ENCODE data around the gene C3. TPM values are rescaled to one million over a fixed set of nuclear protein-coding genes. Genes with fewer than 3 reads are reported as not detected.
"Not testable (repeated sequence)": the region's sequence is repeated elsewhere in the genome, so short reads cannot be mapped to it uniquely, and the experiment has no call there.

C3 gene
- total RNA-seq, 1 experiment from 2014 or later: not detected

DNA sequence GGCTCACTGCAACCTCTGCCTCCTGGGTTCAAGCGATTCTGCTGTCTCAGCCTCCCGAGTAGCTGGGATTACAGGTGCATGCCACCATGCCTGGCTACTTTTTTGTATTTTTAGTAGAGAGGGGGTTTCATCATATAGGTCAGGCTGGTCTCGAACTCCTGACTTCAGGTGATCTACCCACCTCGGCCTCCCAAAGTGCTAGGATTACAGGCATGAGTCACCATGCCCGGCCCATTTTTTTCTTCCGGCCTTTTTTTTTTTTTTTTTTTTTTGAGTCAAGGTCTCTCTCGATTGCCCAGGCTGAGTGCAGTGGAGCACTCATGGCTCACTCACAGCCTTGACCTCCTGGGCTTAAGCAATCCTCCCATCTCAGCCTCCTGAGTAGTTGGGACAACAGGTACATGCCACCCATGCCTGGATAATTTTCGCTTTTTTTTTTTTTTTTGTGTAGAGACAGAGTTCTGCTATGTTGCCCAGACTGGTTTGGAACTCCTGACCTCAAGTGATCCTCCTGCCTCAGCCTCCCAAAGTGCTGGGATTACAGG, 41.9 kb upstream of the C3 start:
- not testable (repeated sequence) for H3K4me3 ChIP-seq (ENCODE audit: low read length)

DNA sequence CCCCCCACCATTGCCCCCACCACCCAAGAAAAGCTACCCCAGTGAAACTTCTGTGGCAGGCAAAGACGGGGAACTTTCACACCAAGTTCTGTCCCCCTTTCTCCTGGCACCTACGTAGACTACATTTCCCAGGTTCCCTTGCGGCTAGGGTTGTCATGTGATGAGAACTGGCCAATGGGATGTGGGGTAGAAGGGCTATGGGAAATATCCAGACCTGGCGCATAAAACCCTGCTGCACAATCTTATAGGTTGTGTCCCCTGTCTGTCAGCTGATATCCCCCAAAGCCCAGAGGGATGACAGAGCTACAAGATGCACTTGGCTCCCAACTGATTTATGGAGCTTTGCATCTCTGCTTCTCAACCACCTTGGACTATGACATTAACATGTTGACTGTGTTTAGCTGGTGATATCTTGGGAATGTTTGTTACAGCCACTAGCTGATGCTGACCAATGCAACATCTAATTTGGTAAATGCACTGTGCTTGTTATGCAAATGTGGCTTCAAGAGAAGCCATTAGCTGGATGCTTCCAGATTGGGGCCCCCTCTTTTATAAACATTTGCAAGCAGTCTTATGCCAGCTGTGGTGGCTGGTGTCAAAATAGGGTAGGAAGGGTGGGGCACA, 40.7 kb upstream of the C3 start:
- no peaks in the 10 kb centered on the region for H4K20me1 ChIP-seq (ENCODE audit: insufficient read depth, low read depth, low read length)
- no peaks in the 10 kb centered on the region for H3K9me3 ChIP-seq (ENCODE audit: low read length)
- H2AFZ ChIP-seq (ENCODE audit: low read length): peak overlapping the region; percentile 10; the same call in 1 of the 2 replicates
- H3K9me2 ChIP-seq (replicated peaks; ENCODE audit: insufficient read depth, low read length): no peaks in the 10 kb centered on the region
- peak; percentile 87 for DNase-seq
- H3K27me3 ChIP-seq (ENCODE audit: low read length): no peaks in the 10 kb centered on the region
- H3K27ac ChIP-seq (ENCODE audit: low read length): no peak overlapping the region
- no peaks in the 10 kb centered on the region for H3K36me3 ChIP-seq (ENCODE audit: insufficient read depth, low read length)
- H3K4me2 ChIP-seq (ENCODE audit: low read depth, low read length, poor library complexity, severe bottlenecking): no peak overlapping the region
- H3K4me3 ChIP-seq (ENCODE audit: low read length): no peak overlapping the region
- no peaks in the 10 kb centered on the region for H3K79me2 ChIP-seq (ENCODE audit: low read length)
- H3K9ac ChIP-seq (ENCODE audit: low read length): no peak overlapping the region
- H3K4me1 ChIP-seq (ENCODE audit: low read length): peaks cover 6% of the 10 kb centered on the region

More for the DNA sequence above, 41.9 kb upstream of the C3 start:
- DNase-seq; H2AFZ ChIP-seq (ENCODE audit: low read length); H3K79me2 ChIP-seq (ENCODE audit: low read length); H3K9me2 ChIP-seq (replicated peaks; ENCODE audit: insufficient read depth, low read length); H3K36me3 ChIP-seq (ENCODE audit: insufficient read depth, low read length); H3K27me3 ChIP-seq (ENCODE audit: low read length); H3K27ac ChIP-seq (ENCODE audit: low read length); H3K4me2 ChIP-seq (ENCODE audit: low read depth, low read length, poor library complexity, severe bottlenecking); H4K20me1 ChIP-seq (ENCODE audit: insufficient read depth, low read depth, low read length); H3K9ac ChIP-seq (ENCODE audit: low read length); H3K9me3 ChIP-seq (ENCODE audit: low read length): not testable (repeated sequence)
- peaks cover 17% of the 10 kb centered on the region for H3K4me1 ChIP-seq (ENCODE audit: low read length)

DNA sequence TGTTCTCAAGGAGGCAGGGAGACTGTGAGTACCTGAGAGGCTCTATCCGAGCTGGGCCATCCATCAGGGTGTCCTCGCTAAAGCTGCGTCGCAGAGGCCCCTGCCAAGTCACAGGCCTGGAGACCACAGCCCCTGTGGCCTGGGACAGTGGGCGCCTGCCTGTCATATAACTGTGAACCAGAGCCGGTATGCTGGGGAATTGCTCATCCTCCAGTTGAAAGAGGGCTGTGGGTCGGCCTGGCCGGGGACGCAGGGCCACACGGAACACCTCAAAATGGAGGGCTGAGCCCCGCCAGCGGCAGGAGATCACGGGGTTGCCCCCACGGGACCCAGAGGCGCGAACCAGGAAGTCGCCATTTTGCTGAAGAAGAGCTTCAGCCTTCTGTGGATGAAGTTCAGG, 40.2 kb upstream of the C3 start:
- H3K27me3 ChIP-seq (ENCODE audit: low read length): no peaks in the 10 kb centered on the region
- no peak overlapping the region for H3K4me3 ChIP-seq (ENCODE audit: low read length)
- H3K9me2 ChIP-seq (replicated peaks; ENCODE audit: insufficient read depth, low read length): no peaks in the 10 kb centered on the region
- no peaks in the 10 kb centered on the region for H3K9me3 ChIP-seq (ENCODE audit: low read length)
- H4K20me1 ChIP-seq (ENCODE audit: insufficient read depth, low read depth, low read length): no peaks in the 10 kb centered on the region
- no peaks in the 10 kb centered on the region for H3K36me3 ChIP-seq (ENCODE audit: insufficient read depth, low read length)
- DNase-seq: no peak
- no peak overlapping the region for H3K4me2 ChIP-seq (ENCODE audit: low read depth, low read length, poor library complexity, severe bottlenecking)
- no peak overlapping the region for H3K27ac ChIP-seq (ENCODE audit: low read length)
- H3K9ac ChIP-seq (ENCODE audit: low read length): no peak overlapping the region
- peak overlapping the region; percentile 10; the same call in 1 of the 2 replicates for H2AFZ ChIP-seq (ENCODE audit: low read length)
- H3K4me1 ChIP-seq (ENCODE audit: low read length): 0 out of 2 replicates have a peak, but pooled peaks cover under 1% of the 10 kb centered on the region
- no peaks in the 10 kb centered on the region for H3K79me2 ChIP-seq (ENCODE audit: low read length)

DNA sequence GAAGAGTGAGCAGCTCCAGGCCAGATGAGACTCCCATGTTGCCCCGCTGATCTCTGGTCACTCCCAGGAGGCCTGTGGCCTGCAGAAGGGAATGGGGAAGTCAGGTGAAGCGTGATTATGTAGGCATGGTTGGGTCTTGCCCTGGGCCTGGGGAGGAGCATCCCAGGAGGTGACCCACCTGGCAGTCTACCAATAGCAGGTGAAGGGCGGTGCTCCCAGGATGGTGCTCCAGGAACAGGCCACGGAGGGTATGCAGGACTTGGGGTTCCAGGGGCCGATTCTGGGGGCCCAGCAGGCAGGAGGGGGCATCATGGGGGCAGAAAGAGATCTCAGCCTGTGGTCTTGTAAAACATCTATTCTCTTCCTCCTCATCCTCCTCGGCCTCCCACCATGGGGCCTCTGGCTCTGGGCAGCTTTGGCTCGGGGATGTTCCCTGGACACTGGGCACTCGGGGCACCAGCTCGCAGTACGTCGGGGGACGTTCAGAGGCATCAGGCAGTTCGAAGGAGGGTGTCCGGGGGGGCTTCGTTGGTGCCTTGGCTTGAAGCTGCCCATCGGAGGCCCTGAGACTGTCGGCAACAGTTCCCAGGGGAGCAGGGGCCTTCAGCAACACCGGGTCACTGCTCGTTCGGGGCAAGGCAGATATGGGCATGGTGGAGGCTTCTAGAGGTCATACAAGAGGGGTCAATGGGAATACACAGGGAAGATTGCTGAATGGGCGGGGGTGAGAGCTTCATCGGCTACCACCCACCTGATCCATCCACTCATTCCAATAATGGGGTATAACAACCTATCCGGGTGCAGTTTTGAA, 34.4 kb upstream of the C3 start:
- no peaks in the 10 kb centered on the region for H3K9me2 ChIP-seq (replicated peaks; ENCODE audit: insufficient read depth, low read length)
- H3K4me2 ChIP-seq (ENCODE audit: low read depth, low read length, poor library complexity, severe bottlenecking): no peak overlapping the region
- H3K27ac ChIP-seq (ENCODE audit: low read length): no peak overlapping the region
- no peaks in the 10 kb centered on the region for H3K36me3 ChIP-seq (ENCODE audit: insufficient read depth, low read length)
- H3K9me3 ChIP-seq (ENCODE audit: low read length): no peaks in the 10 kb centered on the region
- H3K9ac ChIP-seq (ENCODE audit: low read length): no peak overlapping the region
- DNase-seq: no peak
- H3K79me2 ChIP-seq (ENCODE audit: low read length): no peaks in the 10 kb centered on the region
- no peak overlapping the region for H2AFZ ChIP-seq (ENCODE audit: low read length)
- H3K4me3 ChIP-seq (ENCODE audit: low read length): no peak overlapping the region
- no peaks in the 10 kb centered on the region for H4K20me1 ChIP-seq (ENCODE audit: insufficient read depth, low read depth, low read length)
- H3K27me3 ChIP-seq (ENCODE audit: low read length): no peaks in the 10 kb centered on the region
- peaks cover 6% of the 10 kb centered on the region for H3K4me1 ChIP-seq (ENCODE audit: low read length)

DNA sequence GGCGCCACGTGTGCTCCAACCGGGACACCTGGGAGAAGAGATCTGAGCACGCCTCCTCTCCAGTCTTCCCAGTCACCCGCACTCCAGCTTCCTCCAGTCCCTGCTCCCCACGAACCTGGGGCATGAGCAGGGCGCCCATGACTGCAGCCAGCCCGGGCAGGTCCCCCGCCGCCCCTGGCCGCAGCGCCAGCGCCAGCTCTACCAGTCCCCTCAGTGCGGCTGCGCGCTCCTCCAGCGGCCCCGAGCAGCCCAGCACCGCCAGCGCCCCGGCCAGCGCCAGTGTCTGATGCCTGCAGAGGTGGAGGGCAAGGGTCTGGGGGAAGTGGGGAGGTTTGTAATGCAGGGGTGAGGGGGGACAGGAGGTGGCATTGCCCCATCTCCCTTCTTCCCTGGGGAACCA, 33.7 kb upstream of the C3 start:
- H3K36me3 ChIP-seq (ENCODE audit: insufficient read depth, low read length): no peaks in the 10 kb centered on the region
- H3K9ac ChIP-seq (ENCODE audit: low read length): no peak overlapping the region

DNA sequence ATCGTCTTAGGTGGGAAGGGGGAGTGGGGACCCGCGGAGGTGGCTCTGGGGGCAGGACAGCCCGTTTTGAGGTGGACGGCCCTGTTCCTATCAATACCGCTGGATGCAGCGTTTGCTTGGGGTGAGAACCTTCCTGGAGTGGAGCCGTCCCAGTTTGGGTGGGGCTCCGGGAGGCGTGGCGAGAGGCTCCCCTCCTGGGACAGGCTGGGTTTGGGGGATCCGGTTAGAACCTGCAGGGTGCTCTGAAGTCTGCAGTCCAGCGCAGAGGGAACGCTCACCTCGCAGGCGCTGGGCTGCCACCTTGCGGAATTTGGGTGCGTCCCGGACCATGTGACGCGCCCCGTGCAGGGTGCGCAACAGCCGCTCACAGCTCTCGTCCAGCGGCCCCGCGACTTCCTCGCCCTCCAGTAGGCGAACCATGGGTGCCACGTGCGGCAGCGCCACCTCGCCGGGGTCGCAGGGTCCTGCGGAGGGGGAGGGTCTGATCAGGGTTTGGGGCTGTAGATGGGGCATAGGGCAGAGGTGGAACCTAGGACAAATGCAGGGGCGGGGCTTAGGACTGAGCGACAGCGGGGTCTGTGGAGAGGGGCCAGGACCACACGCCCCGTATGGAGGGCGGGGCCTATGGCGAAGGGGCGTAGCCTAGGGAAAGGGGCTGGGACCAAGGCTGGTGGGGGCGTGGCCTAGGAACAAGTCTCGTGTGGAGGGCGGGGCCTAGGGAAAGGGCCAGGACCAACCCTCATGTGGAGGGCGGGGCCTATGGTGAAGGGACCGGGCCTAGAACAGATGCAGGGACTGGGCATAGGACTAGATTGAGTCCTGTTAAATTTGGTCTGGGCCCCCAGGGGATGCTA, 33.0 kb upstream of the C3 start:
- peak overlapping the region; percentile 56 for H3K9ac ChIP-seq (ENCODE audit: low read length)
- H3K9me3 ChIP-seq (ENCODE audit: low read length): no peaks in the 10 kb centered on the region
- H4K20me1 ChIP-seq (ENCODE audit: insufficient read depth, low read depth, low read length): no peaks in the 10 kb centered on the region
- H3K4me1 ChIP-seq (ENCODE audit: low read length): peaks cover 6% of the 10 kb centered on the region
- H2AFZ ChIP-seq (ENCODE audit: low read length): peak overlapping the region; percentile 61; the same call in 1 of the 2 replicates
- no peaks in the 10 kb centered on the region for H3K36me3 ChIP-seq (ENCODE audit: insufficient read depth, low read length)
- H3K4me2 ChIP-seq (ENCODE audit: low read depth, low read length, poor library complexity, severe bottlenecking): peak overlapping the region; percentile 68
- peak; percentile 98 for DNase-seq
- no peaks in the 10 kb centered on the region for H3K27me3 ChIP-seq (ENCODE audit: low read length)
- H3K4me3 ChIP-seq (ENCODE audit: low read length): peak overlapping the region; percentile 50; the same call in 1 of the 2 replicates
- 0 out of 2 replicates have a peak overlapping the region, but pooled peaks have one; percentile 17 for H3K27ac ChIP-seq (ENCODE audit: low read length)
- no peaks in the 10 kb centered on the region for H3K9me2 ChIP-seq (replicated peaks; ENCODE audit: insufficient read depth, low read length)
- no peaks in the 10 kb centered on the region for H3K79me2 ChIP-seq (ENCODE audit: low read length)

More for the DNA sequence above, 33.7 kb upstream of the C3 start:
- H3K9me2 ChIP-seq (replicated peaks; ENCODE audit: insufficient read depth, low read length): no peaks in the 10 kb centered on the region
- no peak overlapping the region for H3K4me3 ChIP-seq (ENCODE audit: low read length)
- no peaks in the 10 kb centered on the region for H4K20me1 ChIP-seq (ENCODE audit: insufficient read depth, low read depth, low read length)
- H3K4me1 ChIP-seq (ENCODE audit: low read length): peaks cover 6% of the 10 kb centered on the region
- H3K79me2 ChIP-seq (ENCODE audit: low read length): no peaks in the 10 kb centered on the region
- no peak overlapping the region for H3K27ac ChIP-seq (ENCODE audit: low read length)
- DNase-seq: no peak
- H3K4me2 ChIP-seq (ENCODE audit: low read depth, low read length, poor library complexity, severe bottlenecking): no peak overlapping the region
- H3K9me3 ChIP-seq (ENCODE audit: low read length): no peaks in the 10 kb centered on the region
- H3K27me3 ChIP-seq (ENCODE audit: low read length): no peaks in the 10 kb centered on the region
- no peak overlapping the region for H2AFZ ChIP-seq (ENCODE audit: low read length)

DNA sequence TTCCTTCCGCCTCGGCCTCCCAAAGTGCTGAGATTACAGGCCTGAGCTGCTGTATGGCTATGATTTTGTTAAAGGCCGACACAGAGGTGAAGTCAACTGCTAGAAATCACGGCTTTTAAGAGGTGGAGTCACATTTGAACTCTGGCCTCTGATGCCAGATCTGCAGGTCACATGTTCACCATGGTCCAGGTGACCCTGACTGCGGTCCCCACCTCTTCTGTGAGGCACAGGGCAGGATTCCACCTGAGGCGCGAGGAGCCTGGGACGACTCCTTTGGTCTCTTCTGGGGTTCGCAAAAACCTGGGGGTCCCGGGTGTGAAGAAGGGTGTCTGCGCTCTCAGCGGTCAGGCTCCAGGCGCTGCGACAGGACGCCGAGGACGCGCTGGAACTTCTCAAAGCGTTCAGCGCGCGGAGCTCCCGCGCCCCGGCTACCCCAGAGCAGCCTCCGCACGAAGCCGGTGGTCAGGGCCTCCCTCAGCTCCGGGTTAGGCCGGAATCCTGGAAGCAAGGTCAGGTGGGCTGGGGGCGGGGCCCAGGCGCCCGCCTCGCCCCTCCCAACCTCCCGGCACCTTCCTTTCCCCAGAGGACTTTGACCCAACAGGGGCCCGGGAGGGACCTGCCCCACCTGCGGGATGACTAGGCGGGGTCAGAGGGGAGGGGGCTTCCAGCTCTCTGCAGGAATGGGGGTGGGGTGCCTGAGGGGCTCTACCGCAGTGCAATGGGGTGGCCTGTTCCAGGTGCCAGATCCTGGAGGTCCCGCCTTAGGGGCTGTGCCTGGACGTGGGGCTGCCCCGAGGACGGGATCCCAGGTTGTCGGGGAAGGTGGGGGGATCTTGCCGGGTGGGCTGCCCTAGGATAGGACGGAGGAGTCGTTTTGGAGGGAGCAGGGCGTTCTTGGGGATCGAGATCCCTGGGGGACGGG, 32.1 kb upstream of the C3 start:
- Histone ChIP-seq H3K9ac (ENCODE audit: low read length) (peak overlapping the region; percentile 56), H3K9me2 (replicated peaks; ENCODE audit: insufficient read depth, low read length) (no peaks in the 10 kb centered on the region), H2AFZ (ENCODE audit: low read length) (peak overlapping the region; percentile 61; the same call in 1 of the 2 replicates), H3K27me3 (ENCODE audit: low read length) (no peaks in the 10 kb centered on the region), H3K4me1 (ENCODE audit: low read length) (peaks cover 6% of the 10 kb centered on the region), H3K4me3 (ENCODE audit: low read length) (peak overlapping the region; percentile 50; the same call in 1 of the 2 replicates), H3K36me3 (ENCODE audit: insufficient read depth, low read length) (no peaks in the 10 kb centered on the region), H4K20me1 (ENCODE audit: insufficient read depth, low read depth, low read length) (no peaks in the 10 kb centered on the region), H3K79me2 (ENCODE audit: low read length) (no peaks in the 10 kb centered on the region), H3K4me2 (ENCODE audit: low read depth, low read length, poor library complexity, severe bottlenecking) (peak overlapping the region; percentile 68), H3K27ac (ENCODE audit: low read length) (0 out of 2 replicates have a peak overlapping the region, but pooled peaks have one; percentile 17), H3K9me3 (ENCODE audit: low read length) (no peaks in the 10 kb centered on the region)
- DNase-seq: no peak

Measured in Karpas-422 (cell line).